Cardiac muscle cell (in vitro differentiated cells and primary cell): ENCODE data around the gene IFRD2. TPM values are rescaled to one million over a fixed set of nuclear protein-coding genes. Genes with fewer than 3 reads are reported as not detected.

Experiments used
- DNase-seq, 2 donors: peaks; one replicate each; pipeline versions ENCODE4 v3.0.0 to v3.0.0-alpha.2; 2010 to 2017; ENCODE audit warnings: low read depth in 1 of 2, low spot score in 1 of 2
- H3K27ac ChIP-seq: fragments of 200-600 bp; sonication (generic); 2 replicates; pipeline ENCODE4 v1.5.1; 2016
- H3K27me3 ChIP-seq: fragments of 200-600 bp; sonication (generic); 2 replicates; pipeline ENCODE4 v1.6.0; 2016; ENCODE audit warnings: control low read depth
- H3K36me3 ChIP-seq: fragments of 200-600 bp; sonication (generic); 2 replicates; pipeline ENCODE4 v1.5.1; 2016; ENCODE audit warnings: control low read depth
- H3K4me1 ChIP-seq: fragments of 200-600 bp; sonication (generic); 2 replicates; pipeline ENCODE4 v1.8.1; 2017; ENCODE audit warnings: low read depth, mild to moderate bottlenecking, mixed run types
- H3K4me3 ChIP-seq: fragments of 200-600 bp; sonication (generic); 2 replicates; pipeline ENCODE4 v1.5.1; 2016; ENCODE audit warnings: mild to moderate bottlenecking
- H3K9me3 ChIP-seq: fragments of 200-600 bp; sonication (generic); 2 replicates; pipeline ENCODE4 v1.5.1; 2017; ENCODE audit warnings: low read depth, mild to moderate bottlenecking, control low read depth
- polyA plus RNA-seq: library from polyadenylated mRNA; unstranded; fragments of >200 nt; fragmentation: Nextera tagmentation; extraction: Ambion mirVana; gene quantifications from 2 replicates; pipeline ENCODE4 v1.2.1, GENCODE V29; 2016
- total RNA-seq: library from RNA; depleted of rRNA; stranded (reverse); fragments of >200 nt; gene quantifications from 2 replicates; pipeline ENCODE4 v1.2.3, GENCODE V29; 2016
- TF ChIP-seq, protein P1 (sequence below): IDR thresholded peaks from 2 replicates; pipeline ENCODE4 v1.5.1; 2012; ENCODE audit warnings: low read depth, mild to moderate bottlenecking, low read length

IFRD2 gene
- total and polyA plus RNA-seq, 2 experiments from 2014 or later: 61.0 to 110 TPM

DNA sequence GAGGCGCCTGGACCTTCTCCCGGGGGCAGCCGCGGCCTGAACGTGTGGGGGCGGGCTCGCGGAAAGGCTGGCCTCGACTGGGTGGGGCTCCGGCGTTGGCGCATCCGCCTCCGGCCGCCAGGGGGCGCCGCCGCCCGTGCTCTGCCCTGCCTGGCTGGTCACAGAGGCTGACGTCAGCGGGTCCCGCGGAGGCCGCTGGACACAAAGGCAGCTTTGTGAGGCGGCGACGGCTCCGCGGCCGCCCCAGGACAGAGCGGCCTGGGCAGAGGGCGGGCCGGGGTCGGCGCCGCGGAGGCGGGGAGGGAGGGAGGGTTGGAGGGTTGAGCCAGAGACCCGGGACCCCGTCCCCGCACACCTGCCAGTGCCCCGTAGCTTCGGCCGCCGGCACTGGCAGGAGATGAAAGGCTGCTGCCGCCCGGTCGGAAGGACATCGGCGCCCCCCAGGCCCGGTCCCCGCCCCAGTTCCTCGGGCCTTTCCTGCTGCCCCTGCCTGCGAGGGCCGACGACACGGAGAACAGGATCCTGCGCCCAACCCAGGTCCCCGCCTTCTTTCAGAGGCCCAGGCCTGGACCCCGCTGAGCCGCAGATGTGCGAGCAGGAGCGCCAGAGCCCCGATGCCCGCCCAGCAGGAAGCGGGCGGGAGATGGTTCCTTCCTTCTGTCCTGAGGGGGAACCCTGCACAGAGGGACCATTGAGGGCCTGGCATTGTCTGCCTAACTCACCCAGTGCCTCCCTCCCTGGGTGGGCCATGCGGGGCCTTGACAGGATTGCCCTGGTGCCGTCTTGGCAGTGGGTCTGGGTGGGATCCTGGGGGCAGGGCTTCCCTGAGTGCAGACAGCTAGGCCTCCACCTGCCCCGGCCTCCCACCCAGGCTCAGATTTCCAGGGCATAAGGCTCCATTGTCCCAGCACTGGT lies 31.9 kb downstream of the IFRD2 start:
- Histone ChIP-seq H3K4me1 (peaks cover 27% of the 10 kb centered on the region), H3K4me3 (peak overlapping the region; percentile 21), H3K36me3 (peaks cover 23% of the 10 kb centered on the region), H3K27me3 (no peaks in the 10 kb centered on the region), H3K9me3 (no peaks in the 10 kb centered on the region), H3K27ac (peak overlapping the region; percentile 97)
- peak; percentile 94 to 95 for DNase-seq
- TF ChIP-seq, protein P1, sequence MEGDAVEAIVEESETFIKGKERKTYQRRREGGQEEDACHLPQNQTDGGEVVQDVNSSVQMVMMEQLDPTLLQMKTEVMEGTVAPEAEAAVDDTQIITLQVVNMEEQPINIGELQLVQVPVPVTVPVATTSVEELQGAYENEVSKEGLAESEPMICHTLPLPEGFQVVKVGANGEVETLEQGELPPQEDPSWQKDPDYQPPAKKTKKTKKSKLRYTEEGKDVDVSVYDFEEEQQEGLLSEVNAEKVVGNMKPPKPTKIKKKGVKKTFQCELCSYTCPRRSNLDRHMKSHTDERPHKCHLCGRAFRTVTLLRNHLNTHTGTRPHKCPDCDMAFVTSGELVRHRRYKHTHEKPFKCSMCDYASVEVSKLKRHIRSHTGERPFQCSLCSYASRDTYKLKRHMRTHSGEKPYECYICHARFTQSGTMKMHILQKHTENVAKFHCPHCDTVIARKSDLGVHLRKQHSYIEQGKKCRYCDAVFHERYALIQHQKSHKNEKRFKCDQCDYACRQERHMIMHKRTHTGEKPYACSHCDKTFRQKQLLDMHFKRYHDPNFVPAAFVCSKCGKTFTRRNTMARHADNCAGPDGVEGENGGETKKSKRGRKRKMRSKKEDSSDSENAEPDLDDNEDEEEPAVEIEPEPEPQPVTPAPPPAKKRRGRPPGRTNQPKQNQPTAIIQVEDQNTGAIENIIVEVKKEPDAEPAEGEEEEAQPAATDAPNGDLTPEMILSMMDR: peak; percentile 90

- H3K27ac ChIP-seq: peak overlapping the region; percentile 97
- no peaks in the 10 kb centered on the region for H3K9me3 ChIP-seq
- TF ChIP-seq, protein P1: no peak
- DNase-seq: no peak
- H3K27me3 ChIP-seq: no peaks in the 10 kb centered on the region
- H3K4me1 ChIP-seq: peaks cover 23% of the 10 kb centered on the region
- H3K36me3 ChIP-seq: peaks cover 23% of the 10 kb centered on the region
- no peak overlapping the region for H3K4me3 ChIP-seq
Measured at GRCh38 chr3:50259432-50260026, 32.7 kb downstream of the IFRD2 start.

- H3K4me3 ChIP-seq: no peak overlapping the region
- H3K36me3 ChIP-seq: peaks cover 23% of the 10 kb centered on the region
- TF ChIP-seq, protein P1: no peak
- no peaks in the 10 kb centered on the region for H3K27me3 ChIP-seq
- H3K9me3 ChIP-seq: no peaks in the 10 kb centered on the region
- H3K27ac ChIP-seq: no peak overlapping the region
- DNase-seq: no peak
- peaks cover 19% of the 10 kb centered on the region for H3K4me1 ChIP-seq
Measured at GRCh38 chr3:50258979-50259378, 33.2 kb downstream of the IFRD2 start.

GRCh38 chr3:50258029-50258680 lies 34.1 kb downstream of the IFRD2 start:
- TF ChIP-seq, protein P1: no peak
- Histone ChIP-seq H3K27me3 (no peaks in the 10 kb centered on the region), H3K36me3 (peaks cover 23% of the 10 kb centered on the region), H3K4me3 (no peak overlapping the region), H3K27ac (no peak overlapping the region), H3K9me3 (no peaks in the 10 kb centered on the region), H3K4me1 (peaks cover 15% of the 10 kb centered on the region)
- no peak for DNase-seq

GRCh38 chr3:50256978-50257890 lies 35.0 kb downstream of the IFRD2 start:
- TF ChIP-seq, protein P1: peak; percentile 58
- H3K27me3 ChIP-seq: no peaks in the 10 kb centered on the region
- H3K4me3 ChIP-seq: no peak overlapping the region
- no peaks in the 10 kb centered on the region for H3K9me3 ChIP-seq
- peak in 1 of 2 donors; percentile 49 for DNase-seq
- peaks cover 30% of the 10 kb centered on the region for H3K36me3 ChIP-seq
- H3K4me1 ChIP-seq: peaks cover 15% of the 10 kb centered on the region
- H3K27ac ChIP-seq: no peak overlapping the region
